H1 (cell line): ENCODE measurements around the gene GRM7. TPM values are rescaled to one million over a fixed set of nuclear protein-coding genes. Genes with fewer than 3 reads are reported as not detected.

Experiments
- CTCF ChIA-PET: fragments of 300-600 bp; sonication (Branson Sonifier 250); formaldehyde crosslinking; loops from one replicate; lab custom pipeline; 2021; ENCODE audit not compliant: partially characterized antibody; lab: Charles Lee
- POLR2A ChIA-PET: fragments of 300-600 bp; sonication (Branson Sonifier 250); formaldehyde crosslinking; loops from one replicate; lab custom pipeline; 2021; ENCODE audit warnings: inconsistent platforms; ENCODE audit not compliant: partially characterized antibody; lab: Charles Lee
- DNase-seq, 2 experiments: peaks; one replicate each; pipeline versions ENCODE4 v3.0.0 to v3.0.0-alpha.2; 2010 to 2022; ENCODE audit warnings: low spot score in 2 of 2, low read depth in 1 of 2, mixed read lengths in 1 of 2
- FAIRE-seq: peaks from 2 replicates; lab custom pipeline; 2011; peaks lifted over from hg19 to GRCh38; lab: Jason Lieb, UNC
- H2AFZ ChIP-seq: 2 replicates; pipeline ENCODE4 v1.8.1; 2012; ENCODE audit warnings: low read length, inconsistent platforms
- H2AK5ac ChIP-seq: 2 replicates; pipeline ENCODE4 v1.6.1; 2013; ENCODE audit warnings: low read depth, low read length
- H2BK120ac ChIP-seq: replicated peaks from 2 replicates; pipeline ENCODE3; 2013; ENCODE audit warnings: low read depth, low read length, inconsistent platforms
- H2BK12ac ChIP-seq: 2 replicates; pipeline ENCODE4 v1.6.1; 2013; ENCODE audit warnings: low read depth, low read length
- H2BK15ac ChIP-seq: 2 replicates; pipeline ENCODE4 v1.6.1; 2013; ENCODE audit warnings: low read length
- H2BK20ac ChIP-seq: 2 replicates; pipeline ENCODE4 v1.6.1; 2013; ENCODE audit warnings: low read length
- H2BK5ac ChIP-seq: 2 replicates; pipeline ENCODE4 v1.6.1; 2013; ENCODE audit warnings: low read depth, low read length
- H3K14ac ChIP-seq: 2 replicates; pipeline ENCODE4 v1.6.1; 2013; ENCODE audit warnings: inconsistent platforms; ENCODE audit not compliant: insufficient read length
- H3K18ac ChIP-seq: 2 replicates; pipeline ENCODE4 v1.6.1; 2013; ENCODE audit warnings: low read length; ENCODE audit errors: extremely low read depth
- H3K23ac ChIP-seq: 2 replicates; pipeline ENCODE4 v1.6.1; 2013; ENCODE audit warnings: inconsistent platforms; ENCODE audit not compliant: insufficient read length
- H3K23me2 ChIP-seq: 2 replicates; pipeline ENCODE4 v1.6.1; 2013; ENCODE audit warnings: low read depth, low read length
- H3K27ac ChIP-seq: 2 replicates; pipeline ENCODE4 v1.6.1; 2011; ENCODE audit warnings: low read depth, low read length, inconsistent platforms
- H3K27me3 ChIP-seq, 4 experiments: replicated peaks in 1 of 4; 1 replicate in 1 of 4; 2 replicates in 3 of 4; pipeline versions ENCODE4 v1.6.1 to v1.8.1; 2011 to 2013; ENCODE audit warnings: low read length in 3 of 4, mild to moderate bottlenecking in 3 of 4, inconsistent platforms in 2 of 4, mixed read lengths in 2 of 4, moderate library complexity in 1 of 4; ENCODE audit not compliant: control insufficient read depth in 3 of 4, insufficient read depth in 3 of 4; ENCODE audit errors: extremely low read depth in 1 of 4
- H3K36me3 ChIP-seq, 4 experiments: 2 replicates each; pipeline versions ENCODE4 v1.6.1 to v1.8.1; 2011 to 2013; ENCODE audit warnings: mild to moderate bottlenecking in 4 of 4, low read length in 3 of 4, moderate library complexity in 2 of 4, control low read depth in 1 of 4, inconsistent platforms in 1 of 4; ENCODE audit not compliant: insufficient read depth in 4 of 4, control insufficient read depth in 2 of 4
- H3K4ac ChIP-seq: replicated peaks from 2 replicates; pipeline ENCODE3; 2013; ENCODE audit warnings: low read length, low read depth, mixed read lengths, inconsistent platforms; ENCODE audit not compliant: insufficient read length
- H3K4me1 ChIP-seq, 4 experiments: replicated peaks in 1 of 4; 1 replicate in 1 of 4; 2 replicates in 3 of 4; pipeline versions ENCODE4 v1.6.1 to v1.8.1; 2011 to 2013; ENCODE audit warnings: low read length in 3 of 4, inconsistent platforms in 2 of 4, mixed read lengths in 1 of 4; ENCODE audit not compliant: insufficient read depth in 4 of 4, control insufficient read depth in 3 of 4
- H3K4me2 ChIP-seq, 2 experiments: 2 replicates each; pipeline versions ENCODE4 v1.6.1 to v1.8.1; 2011 to 2013; ENCODE audit warnings: low read depth in 2 of 2, low read length in 2 of 2, control low read depth in 1 of 2, inconsistent platforms in 1 of 2, mild to moderate bottlenecking in 1 of 2; ENCODE audit not compliant: insufficient read depth in 1 of 2
- H3K4me3 ChIP-seq, 4 experiments: fragments of 200-600, 300-600 bp in 1 of 4; sonication (generic), shearing (Covaris generic), sonication (Bioruptor Twin) in 1 of 4; 2 replicates each; pipeline versions ENCODE4 v1.5.1 to v1.8.1; 2011 to 2016; ENCODE audit warnings: low read length in 4 of 4, low read depth in 3 of 4, control low read depth in 2 of 4, inconsistent platforms in 2 of 4, mild to moderate bottlenecking in 2 of 4, mixed read lengths in 1 of 4, moderate library complexity in 1 of 4; ENCODE audit not compliant: insufficient read depth in 2 of 4; ENCODE audit errors: extremely low read depth in 1 of 4
- H3K56ac ChIP-seq: replicated peaks from 2 replicates; pipeline ENCODE3; 2013; ENCODE audit warnings: low read depth, mild to moderate bottlenecking, mixed read lengths, low read length, inconsistent platforms; ENCODE audit not compliant: insufficient read length
- H3K79me1 ChIP-seq: 2 replicates; pipeline ENCODE4 v1.6.1; 2013; ENCODE audit warnings: low read depth, low read length, control low read depth
- H3K79me2 ChIP-seq, 2 experiments: 2 replicates each; pipeline versions ENCODE4 v1.6.1 to v1.8.1; 2012 to 2013; ENCODE audit warnings: low read length in 2 of 2, mild to moderate bottlenecking in 2 of 2, inconsistent platforms in 1 of 2; ENCODE audit not compliant: insufficient read depth in 2 of 2, control insufficient read depth in 1 of 2
- H3K9ac ChIP-seq, 4 experiments: replicated peaks in 1 of 4; 1 replicate in 1 of 4; 2 replicates in 3 of 4; pipeline versions ENCODE4 v1.6.1 to v1.8.1; 2011 to 2013; ENCODE audit warnings: low read depth in 3 of 4, low read length in 3 of 4, control low read depth in 2 of 4, mild to moderate bottlenecking in 2 of 4, moderate library complexity in 2 of 4, inconsistent platforms in 1 of 4; ENCODE audit errors: extremely low read depth in 1 of 4
- H3K9me3 ChIP-seq, 2 experiments: 2 replicates each; pipeline versions ENCODE4 v1.6.1 to v1.8.1; 2012 to 2013; ENCODE audit warnings: mild to moderate bottlenecking in 2 of 2, moderate library complexity in 2 of 2, control low read depth in 1 of 2, inconsistent platforms in 1 of 2, low read depth in 1 of 2, low read length in 1 of 2, mixed read lengths in 1 of 2; ENCODE audit not compliant: insufficient read depth in 2 of 2
- H4K20me1 ChIP-seq, 2 experiments: replicated peaks in 1 of 2; 2 replicates each; pipeline versions ENCODE3 to v1.8.1; 2011 to 2013; ENCODE audit warnings: inconsistent platforms in 2 of 2, low read length in 2 of 2, mild to moderate bottlenecking in 1 of 2; ENCODE audit not compliant: insufficient read depth in 2 of 2, control insufficient read depth in 1 of 2
- H4K5ac ChIP-seq: 2 replicates; pipeline ENCODE4 v1.6.1; 2013; ENCODE audit warnings: low read length, low read depth, mixed read lengths, inconsistent platforms; ENCODE audit not compliant: insufficient read length
- H4K8ac ChIP-seq: 2 replicates; pipeline ENCODE4 v1.8.0; 2013; ENCODE audit warnings: mild to moderate bottlenecking, moderate library complexity, low read length, inconsistent platforms; ENCODE audit not compliant: insufficient read depth; ENCODE audit errors: extremely low read depth
- H4K91ac ChIP-seq: replicated peaks from 2 replicates; pipeline ENCODE3; 2013; ENCODE audit warnings: low read length, mixed read lengths, inconsistent platforms; ENCODE audit not compliant: insufficient read length
- CHD2 ChIP-seq: IDR thresholded peaks from 2 replicates; pipeline ENCODE4 v1.6.1; 2012; ENCODE audit warnings: low read length, improper control_type of control experiment
- CREB1 ChIP-seq: IDR thresholded peaks from 2 replicates; pipeline ENCODE4 v1.6.1; 2012; ENCODE audit warnings: inconsistent platforms
- GABPA ChIP-seq: IDR thresholded peaks from 2 replicates; pipeline ENCODE4 v1.6.1; 2011; ENCODE audit warnings: mild to moderate bottlenecking, low read length, moderate library complexity, borderline replicate concordance; ENCODE audit not compliant: insufficient read depth
- HDAC2 ChIP-seq, 2 experiments: fragments of 300-600 bp in 1 of 2; sonication (generic) in 1 of 2; IDR thresholded peaks; 2 replicates each; pipeline ENCODE4 v1.6.1; 2011 to 2012; ENCODE audit warnings: low read depth in 2 of 2, low read length in 2 of 2, mild to moderate bottlenecking in 2 of 2, moderate library complexity in 2 of 2, borderline replicate concordance in 1 of 2, inconsistent platforms in 1 of 2
- MAFK ChIP-seq: IDR thresholded peaks from 2 replicates; pipeline ENCODE4 v1.6.1; 2012; ENCODE audit warnings: low read depth, mild to moderate bottlenecking, improper control_type of control experiment, low read length
- SAP30 ChIP-seq: fragments of 300-600 bp; sonication (generic); IDR thresholded peaks from 2 replicates; pipeline ENCODE4 v1.7.1; 2012; ENCODE audit warnings: low read length, moderate library complexity, mild to moderate bottlenecking, inconsistent platforms; ENCODE audit not compliant: insufficient read depth, insufficient replicate concordance
- SIX5 ChIP-seq: IDR thresholded peaks from 2 replicates; pipeline ENCODE4 v1.6.1; 2011; ENCODE audit warnings: mild to moderate bottlenecking, low read depth, low read length
- SP2 ChIP-seq: IDR thresholded peaks from 2 replicates; pipeline ENCODE4 v1.6.1; 2012; ENCODE audit warnings: mild to moderate bottlenecking, low read length, inconsistent platforms
- SUZ12 ChIP-seq: fragments of 200-600 bp; sonication (generic); IDR thresholded peaks from 2 replicates; pipeline ENCODE4 v1.6.1; 2012; ENCODE audit warnings: mild to moderate bottlenecking, inconsistent platforms, low read length, moderate library complexity, mixed read lengths
- TAF1 ChIP-seq: IDR thresholded peaks from 2 replicates; pipeline ENCODE4 v1.6.1; 2011; ENCODE audit warnings: mild to moderate bottlenecking, low read depth, low read length
- TEAD4 ChIP-seq: IDR thresholded peaks from 2 replicates; pipeline ENCODE4 v1.6.1; 2012; ENCODE audit warnings: low read depth, low read length, inconsistent platforms, mixed read lengths
- YY1 ChIP-seq: IDR thresholded peaks from 2 replicates; pipeline ENCODE4 v1.6.1; 2011; ENCODE audit warnings: low read depth, mild to moderate bottlenecking, low read length
- WGBS, 2 experiments: shearing (Covaris generic) in 1 of 2; methylation state at CpG; one replicate each; pipeline versions ENCODE4 v1.1.6 to v1.1.7; 2013 to 2015; ENCODE audit warnings: low lambda C conversion rate in 2 of 2, mixed read lengths in 2 of 2, inconsistent platforms in 1 of 2, low coverage in 1 of 2, missing lambda C conversion rate in 1 of 2; ENCODE audit not compliant: insufficient replicate concordance in 2 of 2, insufficient coverage in 1 of 2, insufficient read length in 1 of 2; ENCODE audit errors: extremely low coverage in 1 of 2, missing lambda C conversion rate in 1 of 2; 5-methylcytosine and 5-hydroxymethylcytosine counted together
- polyA plus RNA-seq, 7 experiments: library from polyadenylated mRNA; depleted of rRNA in 3 of 7; stranded (reverse) in 5 of 7; unstranded in 2 of 7; fragments of >200 nt in 5 of 7; fragments of 200-250 nt in 2 of 7; gene quantifications; 1 replicate in 5 of 7; 2 replicates in 1 of 7; 4 replicates in 1 of 7; pipeline versions ENCODE4 v1.2.1 to v1.2.3, GENCODE V29; 2011 to 2013; ENCODE audit warnings: missing spikeins in 2 of 7, mixed read lengths in 2 of 7
- total RNA-seq: library from RNA; stranded (reverse); fragmentation: NEBNext Ultra II Directional; extraction: Animal tissue kit (Norgen Biotek cat#: 25700); gene quantifications from 2 replicates; pipeline ENCODE4 v1.2.1, GENCODE V29; 2021
- TF ChIP-seq, protein P1 (sequence below), 3 experiments: IDR thresholded peaks; 1 replicate in 2 of 3; 2 replicates in 1 of 3; pipeline versions ENCODE4 v1.5.1 to v1.6.1; 2011; ENCODE audit warnings: low read length in 3 of 3, mild to moderate bottlenecking in 3 of 3, inconsistent platforms in 2 of 3, low read depth in 1 of 3, moderate library complexity in 1 of 3; ENCODE audit not compliant: insufficient read depth in 1 of 3; ENCODE audit errors: control extremely low read depth in 1 of 3

GRM7 gene
- total and polyA plus RNA-seq, 2 of the 8 experiments (the other 6 are each of a cell fraction or from before 2014, with no cell fraction given), result 0.17 to 0.24 TPM

DNA sequence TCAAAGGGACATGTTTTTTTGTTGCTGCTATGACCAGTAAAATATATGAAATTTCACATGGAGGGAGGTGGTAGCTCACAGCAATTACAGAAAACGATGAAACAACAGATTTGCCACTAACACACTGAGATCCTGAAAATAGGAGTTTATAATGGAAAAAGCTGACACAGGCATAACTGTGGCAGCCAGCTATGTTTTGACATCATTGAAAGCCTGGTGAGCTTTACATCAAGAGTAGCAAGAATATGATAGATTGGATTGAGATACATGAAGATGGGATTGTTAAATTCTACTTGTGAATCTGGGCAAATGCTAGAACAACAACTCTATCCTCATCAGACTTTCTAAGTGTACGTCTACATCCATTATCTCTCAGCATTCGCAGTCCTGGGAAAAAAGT is 760.7 kb downstream of the GRM7 start:
- H2BK20ac ChIP-seq, result no peak overlapping the region
- H3K27me3 ChIP-seq, result no peaks in the 10 kb centered on the region
- no peak overlapping the region for H3K4me3 ChIP-seq
- no peak overlapping the region for H3K56ac ChIP-seq
- no peak overlapping the region for H2AK5ac ChIP-seq
- H4K20me1 ChIP-seq, result no peaks in the 10 kb centered on the region
- H4K91ac ChIP-seq, result no peak overlapping the region
- no peak overlapping the region for H2BK5ac ChIP-seq
- H3K18ac ChIP-seq, result no peak overlapping the region
- FAIRE-seq (no peak), DNase-seq (no peak)
- WGBS, 2 experiments, result 95% methylated on average over 3 of the region's 3 CpGs; no CpG with 5 or more reads in 1 of the 2 experiments
- no peak overlapping the region for H2BK12ac ChIP-seq
- no peaks in the 10 kb centered on the region for H3K9me3 ChIP-seq
- no peaks in the 10 kb centered on the region for H3K79me1 ChIP-seq
- no peak overlapping the region for H3K4ac ChIP-seq
- H2BK15ac ChIP-seq, result no peak overlapping the region
- H4K5ac ChIP-seq, result no peak overlapping the region
- CTCF ChIA-PET, result interaction anchor here (1.2 kb wide), 1 partner anchor 10 kb away, joined by 4 read pairs; no protein-coding TSS in a partner anchor
- no peaks in the 10 kb centered on the region for H3K36me3 ChIP-seq
- no peak overlapping the region for H3K27ac ChIP-seq
- H2BK120ac ChIP-seq, result no peak overlapping the region
- no peak overlapping the region for H3K23ac ChIP-seq
- no peaks in the 10 kb centered on the region for H3K23me2 ChIP-seq
- POLR2A ChIA-PET, result no interaction called here
- H3K79me2 ChIP-seq, result no peaks in the 10 kb centered on the region
- H4K8ac ChIP-seq, result no peak overlapping the region
- no peak overlapping the region for H2AFZ ChIP-seq
- peaks cover 0 to 5% (median 0%) of the 10 kb centered on the region in 4 experiments; a peak in 1 of 7 replicates for H3K4me1 ChIP-seq
- H3K4me2 ChIP-seq, result no peak overlapping the region
- no peak overlapping the region for H3K14ac ChIP-seq
- no peak overlapping the region for H3K9ac ChIP-seq
- TF ChIP-seq SP2, result no peak
- no peak for TF ChIP-seq SIX5
- TF ChIP-seq SUZ12, result no peak
- TF ChIP-seq HDAC2 (IDR thresholded peaks at IDR 0.05; ENCODE audit: borderline replicate concordance in 1 of 2, low read depth in 2 of 2, low read length in 2 of 2), result no peak
- no peak for TF ChIP-seq MAFK
- no peak for TF ChIP-seq GABPA
- TF ChIP-seq, protein P1, sequence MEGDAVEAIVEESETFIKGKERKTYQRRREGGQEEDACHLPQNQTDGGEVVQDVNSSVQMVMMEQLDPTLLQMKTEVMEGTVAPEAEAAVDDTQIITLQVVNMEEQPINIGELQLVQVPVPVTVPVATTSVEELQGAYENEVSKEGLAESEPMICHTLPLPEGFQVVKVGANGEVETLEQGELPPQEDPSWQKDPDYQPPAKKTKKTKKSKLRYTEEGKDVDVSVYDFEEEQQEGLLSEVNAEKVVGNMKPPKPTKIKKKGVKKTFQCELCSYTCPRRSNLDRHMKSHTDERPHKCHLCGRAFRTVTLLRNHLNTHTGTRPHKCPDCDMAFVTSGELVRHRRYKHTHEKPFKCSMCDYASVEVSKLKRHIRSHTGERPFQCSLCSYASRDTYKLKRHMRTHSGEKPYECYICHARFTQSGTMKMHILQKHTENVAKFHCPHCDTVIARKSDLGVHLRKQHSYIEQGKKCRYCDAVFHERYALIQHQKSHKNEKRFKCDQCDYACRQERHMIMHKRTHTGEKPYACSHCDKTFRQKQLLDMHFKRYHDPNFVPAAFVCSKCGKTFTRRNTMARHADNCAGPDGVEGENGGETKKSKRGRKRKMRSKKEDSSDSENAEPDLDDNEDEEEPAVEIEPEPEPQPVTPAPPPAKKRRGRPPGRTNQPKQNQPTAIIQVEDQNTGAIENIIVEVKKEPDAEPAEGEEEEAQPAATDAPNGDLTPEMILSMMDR (IDR thresholded peaks at IDR 0.05; ENCODE audit: control extremely low read depth in 1 of 3, insufficient read depth in 1 of 3, low read depth in 1 of 3, low read length in 3 of 3), result no peak
- TF ChIP-seq SAP30, result no peak
- no peak for TF ChIP-seq YY1
- TF ChIP-seq CREB1, result no peak
- no peak for TF ChIP-seq TEAD4
- no peak for TF ChIP-seq TAF1
- TF ChIP-seq CHD2, result no peak
